GM12878 (cell line): ENCODE data around the gene PRDM1. TPM values are rescaled to one million over a fixed set of nuclear protein-coding genes. Genes with fewer than 3 reads are reported as not detected.

ENCODE experiments used
- BRCA1 ChIP-seq: IDR thresholded peaks from 2 replicates; pipeline ENCODE4 v1.6.1; 2011; ENCODE audit warnings: low read depth, low read length, improper control_type of control experiment
- KAT2A ChIP-seq: conservative IDR thresholded peaks from 2 replicates; pipeline ENCODE4 v1.6.1; 2011; ENCODE audit warnings: low read depth, low read length; ENCODE audit not compliant: control insufficient read depth
- NBN ChIP-seq: fragments of 450-650 bp; IDR thresholded peaks from 2 replicates; pipeline ENCODE4 v1.6.1; 2016
- NRF1 ChIP-seq: conservative IDR thresholded peaks from 2 replicates; pipeline ENCODE4 v1.6.1; 2011; ENCODE audit warnings: mild to moderate bottlenecking, low read depth, low read length, improper control_type of control experiment
- POLR2AphosphoS5 ChIP-seq: IDR thresholded peaks from 2 replicates; pipeline ENCODE4 v1.6.1; 2011; ENCODE audit warnings: mild to moderate bottlenecking, low read length, inconsistent platforms
- SMAD1 ChIP-seq: fragments of 450-650 bp; IDR thresholded peaks from 2 replicates; pipeline ENCODE4 v1.6.1; 2018; ENCODE audit warnings: mild to moderate bottlenecking, low read depth; ENCODE audit not compliant: partially characterized antibody
- SPI1 ChIP-seq: IDR thresholded peaks from 2 replicates; pipeline ENCODE4 v1.6.1; 2011; ENCODE audit warnings: low read depth, mild to moderate bottlenecking, low read length, moderate library complexity, borderline replicate concordance; ENCODE audit not compliant: insufficient read depth
- ZNF622 ChIP-seq: fragments of 450-650 bp; IDR thresholded peaks from 2 replicates; pipeline ENCODE4 v1.6.1; 2017; ENCODE audit warnings: mild to moderate bottlenecking, inconsistent platforms
- polyA plus RNA-seq, 11 experiments: library from polyadenylated mRNA; depleted of rRNA in 4 of 11; unstranded in 6 of 11; stranded (reverse) in 5 of 11; fragments of >200 nt; fragmentation: Nextera tagmentation in 4 of 11; fragmentation: Illumina TruSeq in 1 of 11; extraction: Ambion mirVana in 4 of 11; extraction: Trizol in 1 of 11; gene quantifications; 1 replicate in 1 of 11; 2 replicates in 10 of 11; pipeline versions ENCODE4 v1.2.1 to v1.2.3, GENCODE V29; 2011 to 2016; ENCODE audit warnings: inconsistent platforms in 2 of 11, missing spikeins in 2 of 11, low read depth in 1 of 11
- total RNA-seq, 4 experiments: library from RNA; depleted of rRNA in 3 of 4; stranded (reverse); fragments of >200 nt in 3 of 4; fragmentation: Illumina TruSeq in 1 of 4; extraction: Trizol in 1 of 4; gene quantifications; 2 replicates each; pipeline versions ENCODE4 v1.2.1 to v1.2.3, GENCODE V29; 2013 to 2021
- TF ChIP-seq, protein P1 (sequence below): fragments of 450-650 bp; IDR thresholded peaks from 2 replicates; pipeline ENCODE4 v1.6.1; 2017; ENCODE audit warnings: antibody characterized with exemption, mild to moderate bottlenecking, moderate library complexity
- TF ChIP-seq, protein P2 (sequence below): fragments of 450-650 bp; IDR thresholded peaks from 2 replicates; pipeline ENCODE4 v1.6.1; 2014; ENCODE audit warnings: mild to moderate bottlenecking
- TF ChIP-seq, protein P3 (sequence below): fragments of 450-650 bp; IDR thresholded peaks from 2 replicates; pipeline ENCODE4 v1.6.1; 2017; ENCODE audit warnings: mild to moderate bottlenecking, moderate library complexity

Gene PRDM1
- total and polyA plus RNA-seq, 10 of the 15 experiments (the other 5 are each of a cell fraction or from before 2014, with no cell fraction given): 1.9 to 15.8 (median 4.1) TPM

DNA sequence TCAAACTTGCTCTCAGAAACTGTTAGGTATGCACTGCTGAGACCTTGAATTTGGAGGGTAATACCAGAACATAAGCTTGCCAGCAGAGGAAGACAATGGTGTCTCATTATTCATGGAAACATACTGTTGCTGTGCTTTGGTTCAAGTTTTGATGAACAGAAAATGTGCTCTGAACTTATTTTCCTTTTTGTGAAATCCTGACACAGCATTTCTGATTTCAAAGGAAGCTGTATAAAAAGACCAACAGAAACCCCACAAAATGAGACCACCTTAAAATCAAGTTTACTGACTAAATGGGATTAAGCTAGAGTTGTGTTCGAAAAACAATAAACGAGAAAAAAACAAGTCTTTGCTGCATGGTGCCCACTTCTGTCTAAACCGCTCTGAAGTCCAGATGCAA lies 70.3 kb downstream of the PRDM1 start (continued):
- TF ChIP-seq, protein P1, sequence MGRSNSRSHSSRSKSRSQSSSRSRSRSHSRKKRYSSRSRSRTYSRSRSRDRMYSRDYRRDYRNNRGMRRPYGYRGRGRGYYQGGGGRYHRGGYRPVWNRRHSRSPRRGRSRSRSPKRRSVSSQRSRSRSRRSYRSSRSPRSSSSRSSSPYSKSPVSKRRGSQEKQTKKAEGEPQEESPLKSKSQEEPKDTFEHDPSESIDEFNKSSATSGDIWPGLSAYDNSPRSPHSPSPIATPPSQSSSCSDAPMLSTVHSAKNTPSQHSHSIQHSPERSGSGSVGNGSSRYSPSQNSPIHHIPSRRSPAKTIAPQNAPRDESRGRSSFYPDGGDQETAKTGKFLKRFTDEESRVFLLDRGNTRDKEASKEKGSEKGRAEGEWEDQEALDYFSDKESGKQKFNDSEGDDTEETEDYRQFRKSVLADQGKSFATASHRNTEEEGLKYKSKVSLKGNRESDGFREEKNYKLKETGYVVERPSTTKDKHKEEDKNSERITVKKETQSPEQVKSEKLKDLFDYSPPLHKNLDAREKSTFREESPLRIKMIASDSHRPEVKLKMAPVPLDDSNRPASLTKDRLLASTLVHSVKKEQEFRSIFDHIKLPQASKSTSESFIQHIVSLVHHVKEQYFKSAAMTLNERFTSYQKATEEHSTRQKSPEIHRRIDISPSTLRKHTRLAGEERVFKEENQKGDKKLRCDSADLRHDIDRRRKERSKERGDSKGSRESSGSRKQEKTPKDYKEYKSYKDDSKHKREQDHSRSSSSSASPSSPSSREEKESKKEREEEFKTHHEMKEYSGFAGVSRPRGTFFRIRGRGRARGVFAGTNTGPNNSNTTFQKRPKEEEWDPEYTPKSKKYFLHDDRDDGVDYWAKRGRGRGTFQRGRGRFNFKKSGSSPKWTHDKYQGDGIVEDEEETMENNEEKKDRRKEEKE: no peak
- no peak for TF ChIP-seq KAT2A
- TF ChIP-seq, protein P2, sequence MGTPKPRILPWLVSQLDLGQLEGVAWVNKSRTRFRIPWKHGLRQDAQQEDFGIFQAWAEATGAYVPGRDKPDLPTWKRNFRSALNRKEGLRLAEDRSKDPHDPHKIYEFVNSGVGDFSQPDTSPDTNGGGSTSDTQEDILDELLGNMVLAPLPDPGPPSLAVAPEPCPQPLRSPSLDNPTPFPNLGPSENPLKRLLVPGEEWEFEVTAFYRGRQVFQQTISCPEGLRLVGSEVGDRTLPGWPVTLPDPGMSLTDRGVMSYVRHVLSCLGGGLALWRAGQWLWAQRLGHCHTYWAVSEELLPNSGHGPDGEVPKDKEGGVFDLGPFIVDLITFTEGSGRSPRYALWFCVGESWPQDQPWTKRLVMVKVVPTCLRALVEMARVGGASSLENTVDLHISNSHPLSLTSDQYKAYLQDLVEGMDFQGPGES: no peak
- TF ChIP-seq POLR2AphosphoS5: no peak
- TF ChIP-seq, protein P3, sequence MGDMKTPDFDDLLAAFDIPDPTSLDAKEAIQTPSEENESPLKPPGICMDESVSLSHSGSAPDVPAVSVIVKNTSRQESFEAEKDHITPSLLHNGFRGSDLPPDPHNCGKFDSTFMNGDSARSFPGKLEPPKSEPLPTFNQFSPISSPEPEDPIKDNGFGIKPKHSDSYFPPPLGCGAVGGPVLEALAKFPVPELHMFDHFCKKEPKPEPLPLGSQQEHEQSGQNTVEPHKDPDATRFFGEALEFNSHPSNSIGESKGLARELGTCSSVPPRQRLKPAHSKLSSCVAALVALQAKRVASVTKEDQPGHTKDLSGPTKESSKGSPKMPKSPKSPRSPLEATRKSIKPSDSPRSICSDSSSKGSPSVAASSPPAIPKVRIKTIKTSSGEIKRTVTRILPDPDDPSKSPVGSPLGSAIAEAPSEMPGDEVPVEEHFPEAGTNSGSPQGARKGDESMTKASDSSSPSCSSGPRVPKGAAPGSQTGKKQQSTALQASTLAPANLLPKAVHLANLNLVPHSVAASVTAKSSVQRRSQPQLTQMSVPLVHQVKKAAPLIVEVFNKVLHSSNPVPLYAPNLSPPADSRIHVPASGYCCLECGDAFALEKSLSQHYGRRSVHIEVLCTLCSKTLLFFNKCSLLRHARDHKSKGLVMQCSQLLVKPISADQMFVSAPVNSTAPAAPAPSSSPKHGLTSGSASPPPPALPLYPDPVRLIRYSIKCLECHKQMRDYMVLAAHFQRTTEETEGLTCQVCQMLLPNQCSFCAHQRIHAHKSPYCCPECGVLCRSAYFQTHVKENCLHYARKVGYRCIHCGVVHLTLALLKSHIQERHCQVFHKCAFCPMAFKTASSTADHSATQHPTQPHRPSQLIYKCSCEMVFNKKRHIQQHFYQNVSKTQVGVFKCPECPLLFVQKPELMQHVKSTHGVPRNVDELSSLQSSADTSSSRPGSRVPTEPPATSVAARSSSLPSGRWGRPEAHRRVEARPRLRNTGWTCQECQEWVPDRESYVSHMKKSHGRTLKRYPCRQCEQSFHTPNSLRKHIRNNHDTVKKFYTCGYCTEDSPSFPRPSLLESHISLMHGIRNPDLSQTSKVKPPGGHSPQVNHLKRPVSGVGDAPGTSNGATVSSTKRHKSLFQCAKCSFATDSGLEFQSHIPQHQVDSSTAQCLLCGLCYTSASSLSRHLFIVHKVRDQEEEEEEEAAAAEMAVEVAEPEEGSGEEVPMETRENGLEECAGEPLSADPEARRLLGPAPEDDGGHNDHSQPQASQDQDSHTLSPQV: no peak
- TF ChIP-seq BRCA1: no peak
- no peak for TF ChIP-seq ZNF622
- TF ChIP-seq SPI1: no peak
- no peak for TF ChIP-seq NRF1
- no peak for TF ChIP-seq NBN
- no peak for TF ChIP-seq SMAD1
